ENCODE measurements around the gene HHAT. TPM values are rescaled to one million over a fixed set of nuclear protein-coding genes. Genes with fewer than 3 reads are reported as not detected.

Gene HHAT
- total RNA-seq, 1 donor from 2014 or later, result 5.3 TPM

DNA sequence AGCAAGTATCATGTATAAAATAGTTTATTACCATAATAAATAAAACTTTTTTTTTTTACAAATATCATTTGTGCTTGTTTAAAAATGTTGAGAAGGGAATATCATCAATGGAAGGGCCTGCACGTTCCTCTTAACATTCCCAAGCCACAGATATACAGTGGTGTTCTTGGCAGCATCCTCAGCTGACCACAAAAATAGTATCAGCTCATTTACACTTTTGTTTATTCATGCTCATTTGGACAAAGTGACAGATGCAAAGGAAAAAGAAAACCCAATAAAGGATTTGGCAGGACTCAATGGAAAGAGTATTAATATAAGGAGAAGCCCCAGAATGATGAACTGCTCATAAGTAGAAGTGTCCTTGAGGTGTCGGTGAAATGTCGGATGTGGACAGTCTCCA lies 349.6 kb downstream of the HHAT start:
- no peak for DNase-seq
- ATAC-seq, result no peak
- no peak overlapping the region for H3K27ac ChIP-seq
- TF ChIP-seq, protein P1, sequence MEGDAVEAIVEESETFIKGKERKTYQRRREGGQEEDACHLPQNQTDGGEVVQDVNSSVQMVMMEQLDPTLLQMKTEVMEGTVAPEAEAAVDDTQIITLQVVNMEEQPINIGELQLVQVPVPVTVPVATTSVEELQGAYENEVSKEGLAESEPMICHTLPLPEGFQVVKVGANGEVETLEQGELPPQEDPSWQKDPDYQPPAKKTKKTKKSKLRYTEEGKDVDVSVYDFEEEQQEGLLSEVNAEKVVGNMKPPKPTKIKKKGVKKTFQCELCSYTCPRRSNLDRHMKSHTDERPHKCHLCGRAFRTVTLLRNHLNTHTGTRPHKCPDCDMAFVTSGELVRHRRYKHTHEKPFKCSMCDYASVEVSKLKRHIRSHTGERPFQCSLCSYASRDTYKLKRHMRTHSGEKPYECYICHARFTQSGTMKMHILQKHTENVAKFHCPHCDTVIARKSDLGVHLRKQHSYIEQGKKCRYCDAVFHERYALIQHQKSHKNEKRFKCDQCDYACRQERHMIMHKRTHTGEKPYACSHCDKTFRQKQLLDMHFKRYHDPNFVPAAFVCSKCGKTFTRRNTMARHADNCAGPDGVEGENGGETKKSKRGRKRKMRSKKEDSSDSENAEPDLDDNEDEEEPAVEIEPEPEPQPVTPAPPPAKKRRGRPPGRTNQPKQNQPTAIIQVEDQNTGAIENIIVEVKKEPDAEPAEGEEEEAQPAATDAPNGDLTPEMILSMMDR (IDR thresholded peaks at IDR 0.05), result no peak
- H3K27me3 ChIP-seq (ENCODE audit: low read depth), result no peaks in the 10 kb centered on the region
- intact Hi-C loops (cut with DNase I), result no loop called here
- no peaks in the 10 kb centered on the region for H3K36me3 ChIP-seq
- H3K4me3 ChIP-seq, result no peak overlapping the region
- H3K9me3 ChIP-seq, result no peaks in the 10 kb centered on the region
- no peaks in the 10 kb centered on the region for H3K4me1 ChIP-seq

DNA sequence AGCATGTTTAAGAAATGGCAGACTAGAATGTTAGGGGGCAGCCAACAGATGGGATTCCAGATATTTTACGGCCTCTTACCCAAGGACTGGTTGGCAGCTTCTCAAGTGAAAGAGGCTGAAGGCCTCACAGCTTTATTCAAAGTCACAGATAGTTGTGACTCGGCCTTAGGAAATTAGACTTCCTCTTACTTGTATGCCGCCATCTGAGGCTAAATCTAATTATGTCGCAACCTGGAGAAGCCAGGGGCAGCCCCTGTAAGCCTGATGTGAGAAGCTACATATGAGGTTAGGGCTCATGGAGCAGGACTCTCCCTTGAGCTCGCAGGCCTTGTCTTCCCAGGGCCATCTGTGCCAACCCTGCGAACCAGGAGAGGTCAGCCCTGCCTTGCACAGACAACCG lies 352.5 kb downstream of the HHAT start:
- TF ChIP-seq, protein P1 (IDR thresholded peaks at IDR 0.05), result no peak
- intact Hi-C loops (cut with DNase I), result no loop called here
- ATAC-seq, result no peak

DNA sequence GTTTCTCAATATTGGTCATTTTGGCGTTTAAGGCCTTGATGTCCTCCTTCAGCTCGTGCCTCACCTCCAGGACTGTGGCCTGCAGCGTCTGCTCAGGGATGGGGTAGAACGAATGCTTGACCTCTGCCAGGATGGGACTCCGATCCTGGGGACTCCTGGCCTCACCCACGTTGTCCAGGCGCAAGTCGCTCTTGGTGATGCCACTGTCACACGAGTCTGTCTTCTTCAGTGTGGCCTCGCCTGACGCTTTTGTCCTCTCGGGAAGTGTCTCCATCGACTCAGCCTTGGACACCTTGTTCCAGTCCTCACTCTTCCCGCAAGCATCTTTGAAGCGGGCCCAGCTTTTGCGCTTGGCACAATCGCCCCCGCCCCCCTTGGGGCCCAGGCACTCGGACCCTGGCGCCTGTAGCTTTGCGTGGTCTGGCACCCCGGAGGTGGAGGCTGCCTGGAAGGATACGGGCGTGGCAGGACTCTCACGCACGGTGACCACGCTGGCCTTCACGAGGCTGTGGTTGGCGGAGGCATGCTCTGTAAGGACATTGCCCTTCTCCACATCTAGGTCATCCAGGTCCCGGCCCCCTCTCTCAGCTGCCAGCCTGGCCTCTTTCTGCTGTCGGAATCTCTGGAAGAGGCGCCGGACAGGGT lies 354.8 kb downstream of the HHAT start:
- intact Hi-C loops (cut with DNase I), result no loop called here
- no peaks in the 10 kb centered on the region for H3K9me3 ChIP-seq
- no peak overlapping the region for H3K4me3 ChIP-seq
- H3K36me3 ChIP-seq, result no peaks in the 10 kb centered on the region
- no peak overlapping the region for H3K27ac ChIP-seq
- H3K27me3 ChIP-seq (ENCODE audit: low read depth), result no peaks in the 10 kb centered on the region
- DNase-seq (no peak), ATAC-seq (no peak)
- no peaks in the 10 kb centered on the region for H3K4me1 ChIP-seq
- TF ChIP-seq, protein P1 (IDR thresholded peaks at IDR 0.05), result no peak

More for the DNA sequence above, 352.5 kb downstream of the HHAT start:
- Histone ChIP-seq H3K4me1 (no peaks in the 10 kb centered on the region), H3K36me3 (no peaks in the 10 kb centered on the region), H3K4me3 (no peak overlapping the region), H3K9me3 (no peaks in the 10 kb centered on the region), H3K27me3 (ENCODE audit: low read depth) (no peaks in the 10 kb centered on the region), H3K27ac (no peak overlapping the region)
- no peak for DNase-seq

DNA sequence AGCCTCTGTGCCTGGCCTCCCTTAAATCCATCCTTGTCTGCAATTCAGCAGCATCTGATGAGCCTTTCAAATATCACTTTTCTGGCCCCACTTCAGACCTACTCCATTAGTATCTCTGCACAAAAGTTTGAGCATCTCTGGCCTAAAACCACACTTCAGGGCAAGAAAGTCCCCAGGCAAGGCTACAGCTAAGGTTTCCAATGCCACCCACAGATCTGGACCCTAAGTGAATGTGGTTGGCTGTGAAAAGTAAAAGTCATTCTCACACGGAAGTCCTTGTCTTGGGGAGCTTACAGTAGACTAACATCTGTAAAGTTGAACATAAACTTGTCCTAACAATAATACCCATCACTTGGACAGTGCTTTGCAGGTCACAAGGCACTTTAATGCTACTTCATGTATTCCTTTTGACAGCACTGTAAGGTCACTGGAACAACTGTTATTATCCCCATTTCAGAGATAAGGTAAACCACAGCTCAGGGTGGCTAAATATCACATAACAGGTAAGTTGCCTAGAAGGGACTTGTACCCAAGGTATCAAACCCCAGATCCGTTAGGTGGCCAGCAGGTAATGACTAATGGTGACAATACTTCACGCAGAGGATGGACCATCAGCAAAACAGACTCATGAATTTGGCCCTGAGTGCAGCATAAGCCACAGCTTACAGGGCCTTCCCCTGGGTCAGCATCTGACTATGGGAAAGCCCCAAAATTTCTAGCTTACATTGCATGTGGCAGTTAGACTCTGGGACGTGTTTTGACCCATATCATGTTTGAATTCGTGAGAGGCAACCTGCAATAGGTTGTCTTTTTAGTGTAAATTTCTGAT lies 356.0 kb downstream of the HHAT start:
- intact Hi-C loops (cut with DNase I), result no loop called here
- Histone ChIP-seq H3K27ac (no peak overlapping the region), H3K27me3 (ENCODE audit: low read depth) (no peaks in the 10 kb centered on the region), H3K4me1 (no peaks in the 10 kb centered on the region), H3K4me3 (no peak overlapping the region), H3K9me3 (no peaks in the 10 kb centered on the region), H3K36me3 (no peaks in the 10 kb centered on the region)
- DNase-seq (no peak), ATAC-seq (no peak)
- TF ChIP-seq, protein P1 (IDR thresholded peaks at IDR 0.05), result no peak

DNA sequence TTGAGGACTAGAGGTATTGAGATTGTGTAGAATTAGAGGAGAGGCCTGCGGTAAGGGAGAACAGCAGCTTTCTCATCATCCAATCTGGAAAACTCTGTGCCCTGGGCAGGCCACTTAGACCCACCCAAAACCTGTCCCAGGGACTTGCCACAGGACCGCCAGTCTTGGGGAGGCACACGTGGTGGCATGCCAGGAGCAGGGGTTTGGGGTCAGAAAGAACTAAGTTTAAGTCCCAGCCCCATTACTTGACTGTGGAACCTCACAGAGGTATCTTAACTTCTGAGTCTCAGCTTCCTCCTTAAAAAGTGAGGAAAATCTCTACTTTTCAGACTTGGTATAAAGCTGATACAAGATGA lies 356.6 kb downstream of the HHAT start:
- Histone ChIP-seq H3K4me1 (no peaks in the 10 kb centered on the region), H3K9me3 (no peaks in the 10 kb centered on the region), H3K4me3 (no peak overlapping the region), H3K36me3 (no peaks in the 10 kb centered on the region), H3K27me3 (ENCODE audit: low read depth) (no peaks in the 10 kb centered on the region), H3K27ac (no peak overlapping the region)
- TF ChIP-seq, protein P1 (IDR thresholded peaks at IDR 0.05), result no peak
- ATAC-seq (no peak), DNase-seq (no peak)
- intact Hi-C loops (cut with DNase I), result no loop called here

Measured in lower lobe of right lung (tissue), 2 donors.